GM19395 (cell line): ENCODE measurements around the gene CCR1.
"Not testable (repeated sequence)": the region's sequence is repeated elsewhere in the genome, so short reads cannot be mapped to it uniquely, and the experiment has no call there.

Source experiments
- ATAC-seq: cut with Tn5 transposase; IDR thresholded peaks from one replicate; pipeline ENCODE4 v1.9.1; 2021; ENCODE audit warnings: mild to moderate bottlenecking, moderate library complexity; ENCODE audit not compliant: unreplicated experiment

Gene CCR1

GRCh38 chr3:46184469-46184868 is 23.6 kb downstream of the CCR1 start:
- ATAC-seq: no peak

GRCh38 chr3:46183330-46183729 is 24.8 kb downstream of the CCR1 start:
- ATAC-seq: no peak

- no peak for ATAC-seq
These were observed 39.3 kb downstream of the CCR1 start for GRCh38 chr3:46168583-46169345.

- no peak for ATAC-seq
These were observed 44.5 kb downstream of the CCR1 start for GRCh38 chr3:46163556-46164041.

GRCh38 chr3:46162975-46163555 is 45.0 kb downstream of the CCR1 start:
- no peak for ATAC-seq

GRCh38 chr3:46157685-46158084 is 50.4 kb downstream of the CCR1 start:
- not testable (repeated sequence) for ATAC-seq

- no peak for ATAC-seq
These were observed 53.8 kb downstream of the CCR1 start for GRCh38 chr3:46154311-46154710.
